Cardiac fibroblast (primary cell): ENCODE data around the gene MYO9B.

Experiments
- DNase-seq, 2 donors: peaks; one replicate each; pipeline versions ENCODE4 v3.0.0 to v3.0.0-alpha.2; 2010; ENCODE audit warnings: low read depth in 2 of 2
- H3K4me3 ChIP-seq, 2 donors: replicated peaks in 1 of 2; 1 replicate in 1 of 2; 2 replicates in 1 of 2; pipeline ENCODE4 v1.5.1; 2011; ENCODE audit warnings: low read depth in 2 of 2, low read length in 2 of 2, mild to moderate bottlenecking in 2 of 2, moderate library complexity in 1 of 2
- CTCF ChIP-seq: IDR thresholded peaks from one replicate; pipeline ENCODE4 v1.5.1; 2011; ENCODE audit warnings: low read depth, mild to moderate bottlenecking, low read length, inconsistent platforms

Gene MYO9B

GRCh38 chr19:17113127-17113785 lies 37.7 kb downstream of the MYO9B start:
- H3K4me3 ChIP-seq: no peak overlapping the region
- TF ChIP-seq CTCF: no peak
- no peak for DNase-seq

GRCh38 chr19:17114414-17114831 lies 38.8 kb downstream of the MYO9B start:
- no peak for DNase-seq
- no peak overlapping the region for H3K4me3 ChIP-seq
- no peak for TF ChIP-seq CTCF

- no peak overlapping the region for H3K4me3 ChIP-seq
- no peak for DNase-seq
- TF ChIP-seq CTCF: no peak
These were observed 41.6 kb downstream of the MYO9B start for GRCh38 chr19:17116996-17117702.

- TF ChIP-seq CTCF: no peak
- no peak overlapping the region for H3K4me3 ChIP-seq
- no peak for DNase-seq
These were observed 43.4 kb downstream of the MYO9B start for GRCh38 chr19:17118957-17119356.

- H3K4me3 ChIP-seq: no peak overlapping the region
- TF ChIP-seq CTCF: no peak
- peak in 1 of 2 donors; percentile 86 for DNase-seq
These were observed 46.2 kb downstream of the MYO9B start for GRCh38 chr19:17121736-17122293.

GRCh38 chr19:17123041-17123440 lies 47.5 kb downstream of the MYO9B start:
- DNase-seq: no peak
- no peak overlapping the region for H3K4me3 ChIP-seq
- no peak for TF ChIP-seq CTCF
